NCI-H2107 treated with DMSO at 0.1 percent for 48 hours (cell line): ENCODE results near the gene PDE3A.

Experiments used
- DNase-seq: peaks from one replicate; lab custom pipeline; 2025; ENCODE audit not compliant: unreplicated experiment; lab: John Stamatoyannopoulos, UW

PDE3A gene

GRCh38 chr12:20490213-20490612 is 121.9 kb downstream of the PDE3A start:
- DNase-seq: no peak

GRCh38 chr12:20491290-20491689 is 123.0 kb downstream of the PDE3A start:
- no peak for DNase-seq

GRCh38 chr12:20492251-20492760 is 124.0 kb downstream of the PDE3A start:
- DNase-seq: no peak

- no peak for DNase-seq
Measured at GRCh38 chr12:20493934-20494333, 125.6 kb downstream of the PDE3A start.

GRCh38 chr12:20494851-20495250 is 126.5 kb downstream of the PDE3A start:
- no peak for DNase-seq

- DNase-seq: no peak
Measured at GRCh38 chr12:20495997-20496396, 127.7 kb downstream of the PDE3A start.

GRCh38 chr12:20497707-20498106 is 129.4 kb downstream of the PDE3A start:
- no peak for DNase-seq

- DNase-seq: no peak
Measured at GRCh38 chr12:20501958-20502357, 133.6 kb downstream of the PDE3A start.

GRCh38 chr12:20503858-20504257 is 135.5 kb downstream of the PDE3A start:
- no peak for DNase-seq

- no peak for DNase-seq
Measured at GRCh38 chr12:20505056-20505455, 136.7 kb downstream of the PDE3A start.

- no peak for DNase-seq
Measured at GRCh38 chr12:20507056-20507455, 138.7 kb downstream of the PDE3A start.

- DNase-seq: no peak
Measured at GRCh38 chr12:20507711-20508110, 139.4 kb downstream of the PDE3A start.

- no peak for DNase-seq
Measured at GRCh38 chr12:20508359-20508758, 140.0 kb downstream of the PDE3A start.

- DNase-seq: no peak
Measured at GRCh38 chr12:20508962-20509361, 140.6 kb downstream of the PDE3A start.

GRCh38 chr12:20510811-20511210 is 142.5 kb downstream of the PDE3A start:
- no peak for DNase-seq

GRCh38 chr12:20513189-20513588 is 144.9 kb downstream of the PDE3A start:
- DNase-seq: no peak

- DNase-seq: no peak
Measured at GRCh38 chr12:20514598-20514997, 146.3 kb downstream of the PDE3A start.

GRCh38 chr12:20520532-20520931 is 152.2 kb downstream of the PDE3A start:
- DNase-seq: no peak

GRCh38 chr12:20523658-20524057 is 155.3 kb downstream of the PDE3A start:
- DNase-seq: no peak

GRCh38 chr12:20524113-20524512 is 155.8 kb downstream of the PDE3A start:
- DNase-seq: no peak

- DNase-seq: no peak
Measured at GRCh38 chr12:20525064-20525610, 156.8 kb downstream of the PDE3A start.

GRCh38 chr12:20527417-20528163 is 159.3 kb downstream of the PDE3A start:
- DNase-seq: no peak

GRCh38 chr12:20528208-20528607 is 159.9 kb downstream of the PDE3A start:
- no peak for DNase-seq
